HEK293T (cell line): ENCODE data around the gene FAM120A.

Experiments used
- CTCF ChIA-PET: fragments of 350-600 bp; formaldehyde crosslinking; extraction: SDS; loops from one replicate; lab custom pipeline; 2021; ENCODE audit warnings: antibody characterized with exemption, inconsistent platforms; lab: Yijun Ruan, JAX
- POLR2A ChIA-PET: fragments of 350-600 bp; formaldehyde crosslinking; extraction: SDS; loops from one replicate; lab custom pipeline; 2020; ENCODE audit warnings: antibody characterized with exemption, inconsistent platforms; lab: Yijun Ruan, JAX
- DNase-seq: peaks from one replicate; pipeline ENCODE4 v3.0.0; 2012; ENCODE audit warnings: mixed read lengths; ENCODE audit errors: extremely low spot score
- ARNT ChIP-seq: fragments of 450-650 bp; IDR thresholded peaks from 2 replicates; pipeline ENCODE4 v1.6.1; 2017; ENCODE audit warnings: mild to moderate bottlenecking
- BHLHE40 ChIP-seq: fragments of 450-650 bp; IDR thresholded peaks from 2 replicates; pipeline ENCODE4 v1.6.1; 2016; ENCODE audit warnings: mild to moderate bottlenecking, moderate library complexity, borderline replicate concordance
- CTBP1 ChIP-seq: fragments of 450-650 bp; IDR thresholded peaks from 2 replicates; pipeline ENCODE4 v1.6.1; 2016; ENCODE audit warnings: borderline replicate concordance
- ELF4 ChIP-seq: fragments of 450-650 bp; IDR thresholded peaks from 2 replicates; pipeline ENCODE4 v1.6.1; 2017; ENCODE audit warnings: antibody characterized with exemption
- FOXA1 ChIP-seq: fragments of 450-650 bp; IDR thresholded peaks from 2 replicates; pipeline ENCODE4 v1.6.1; 2016; ENCODE audit warnings: mild to moderate bottlenecking
- FOXK2 ChIP-seq: fragments of 450-650 bp; IDR thresholded peaks from 2 replicates; pipeline ENCODE4 v1.6.1; 2016; ENCODE audit warnings: mild to moderate bottlenecking
- FOXM1 ChIP-seq: fragments of 450-650 bp; IDR thresholded peaks from 2 replicates; pipeline ENCODE4 v1.6.1; 2017; ENCODE audit warnings: mild to moderate bottlenecking, borderline replicate concordance
- HDGF ChIP-seq: fragments of 450-650 bp; IDR thresholded peaks from 2 replicates; pipeline ENCODE4 v1.6.1; 2017; ENCODE audit warnings: antibody characterized with exemption, borderline replicate concordance
- L3MBTL2 ChIP-seq: fragments of 450-650 bp; conservative IDR thresholded peaks from 2 replicates; pipeline ENCODE4 v1.6.1; 2016; ENCODE audit warnings: mild to moderate bottlenecking
- LEF1 ChIP-seq: fragments of 450-650 bp; IDR thresholded peaks from 2 replicates; pipeline ENCODE4 v1.6.1; 2017; ENCODE audit warnings: mild to moderate bottlenecking, borderline replicate concordance
- NFRKB ChIP-seq: fragments of 450-650 bp; IDR thresholded peaks from 2 replicates; pipeline ENCODE4 v1.6.1; 2016; ENCODE audit warnings: mild to moderate bottlenecking, moderate library complexity
- PKNOX1 ChIP-seq: fragments of 450-650 bp; IDR thresholded peaks from 2 replicates; pipeline ENCODE4 v1.6.1; 2016
- SP1 ChIP-seq: fragments of 450-650 bp; IDR thresholded peaks from 2 replicates; pipeline ENCODE4 v1.6.1; 2017
- SUZ12 ChIP-seq: fragments of 450-650 bp; IDR thresholded peaks from 2 replicates; pipeline ENCODE4 v1.6.1; 2016; ENCODE audit warnings: mild to moderate bottlenecking
- TARDBP ChIP-seq: fragments of 450-650 bp; IDR thresholded peaks from 2 replicates; pipeline ENCODE4 v1.6.1; 2016
- ZNF384 ChIP-seq: fragments of 450-650 bp; IDR thresholded peaks from 2 replicates; pipeline ENCODE4 v1.6.1; 2016

Gene FAM120A

GRCh38 chr9:93600504-93600903 lies 149.0 kb downstream of the FAM120A start:
- TF ChIP-seq LEF1 (no peak), SUZ12 (no peak), SP1 (no peak), FOXA1 (no peak), FOXK2 (no peak), L3MBTL2 (no peak), BHLHE40 (no peak), FOXM1 (no peak), ARNT (no peak), TARDBP (no peak), NFRKB (no peak), PKNOX1 (no peak), HDGF (no peak), CTBP1 (no peak), ELF4 (no peak)
- POLR2A ChIA-PET = no interaction called here
- CTCF ChIA-PET = no interaction called here
- DNase-seq = no peak

- CTCF ChIA-PET = interaction anchor here (0.6 kb wide), 1 partner anchor 79 kb away, joined by 3 read pairs; no protein-coding TSS in a partner anchor
These were observed 149.6 kb downstream of the FAM120A start for GRCh38 chr9:93601063-93601462.

GRCh38 chr9:93601666-93602065 lies 150.2 kb downstream of the FAM120A start:
- ChIA-PET CTCF (interaction anchor here (0.6 kb wide), 1 partner anchor 78 kb away, joined by 3 read pairs; no protein-coding TSS in a partner anchor), POLR2A (no interaction called here)
- no peak for DNase-seq
- no peak for TF ChIP-seq HDGF
- TF ChIP-seq L3MBTL2 = no peak
- TF ChIP-seq FOXK2 = no peak
- no peak for TF ChIP-seq FOXA1
- TF ChIP-seq TARDBP = no peak
- no peak for TF ChIP-seq SP1
- no peak for TF ChIP-seq PKNOX1
- no peak for TF ChIP-seq NFRKB
- no peak for TF ChIP-seq CTBP1
- no peak for TF ChIP-seq ZNF384
- TF ChIP-seq FOXM1 = no peak
- TF ChIP-seq ARNT = no peak

More at GRCh38 chr9:93601063-93601462, 149.6 kb downstream of the FAM120A start:
- DNase-seq = no peak
- TF ChIP-seq HDGF (no peak), ARNT (no peak), NFRKB (no peak), CTBP1 (no peak), TARDBP (no peak), ZNF384 (no peak), FOXA1 (no peak), LEF1 (no peak), SP1 (no peak)
- POLR2A ChIA-PET = no interaction called here

- ChIA-PET POLR2A (no interaction called here), CTCF (no interaction called here)
- DNase-seq = no peak
- TF ChIP-seq NFRKB (no peak), ELF4 (no peak), SP1 (no peak), TARDBP (no peak), SUZ12 (no peak), FOXM1 (no peak), ZNF384 (no peak), LEF1 (no peak), CTBP1 (no peak), HDGF (no peak), ARNT (no peak), PKNOX1 (no peak), FOXA1 (no peak), BHLHE40 (no peak)
These were observed 151.5 kb downstream of the FAM120A start for GRCh38 chr9:93603011-93603410.

- DNase-seq = no peak
- TF ChIP-seq LEF1 (no peak), L3MBTL2 (no peak), SUZ12 (no peak), BHLHE40 (no peak), FOXA1 (no peak), FOXK2 (no peak), HDGF (no peak), PKNOX1 (no peak), ZNF384 (no peak), TARDBP (no peak), FOXM1 (no peak), CTBP1 (no peak), SP1 (no peak), ELF4 (no peak)
- CTCF ChIA-PET = no interaction called here
- POLR2A ChIA-PET = no interaction called here
These were observed 152.4 kb downstream of the FAM120A start for GRCh38 chr9:93603906-93604326.

- ChIA-PET POLR2A (no interaction called here), CTCF (no interaction called here)
- TF ChIP-seq ARNT (no peak), NFRKB (no peak), L3MBTL2 (no peak), SUZ12 (no peak)
- DNase-seq = no peak
These were observed 154.7 kb downstream of the FAM120A start for GRCh38 chr9:93606187-93606586.
